B cell (primary cell): ENCODE data around the gene COPS8. TPM values are rescaled to one million over a fixed set of nuclear protein-coding genes. Genes with fewer than 3 reads are reported as not detected.

ENCODE experiments used
- ATAC-seq: fragments of 200-7000 bp; cut with Tn5 transposase; one replicate; pipeline ENCODE4 v1.10.0; 2021; ENCODE audit warnings: low read depth, mild to moderate bottlenecking, moderate number of reproducible peaks, moderate library complexity
- CTCF ChIA-PET: fragments of 350-600 bp; sonication (Branson Sonifier 250); formaldehyde crosslinking; loops from one replicate; lab custom pipeline; 2021; ENCODE audit warnings: antibody characterized with exemption, inconsistent platforms; lab: Charles Lee
- POLR2A ChIA-PET: fragments of 350-600 bp; sonication (Branson Sonifier 250); formaldehyde crosslinking; loops from one replicate; lab custom pipeline; 2021; ENCODE audit warnings: antibody characterized with exemption; lab: Charles Lee
- DNase-seq: peaks from one replicate; pipeline ENCODE4 v3.0.0; 2013
- H2AFZ ChIP-seq: 2 replicates; pipeline ENCODE4 v1.6.1; 2012; ENCODE audit warnings: mild to moderate bottlenecking, low read depth, low read length; ENCODE audit not compliant: insufficient read depth, poor library complexity, severe bottlenecking
- H3K27ac ChIP-seq, 2 donors: 1 replicate in 1 of 2; 2 replicates in 1 of 2; pipeline ENCODE4 v1.5.1; 2012 to 2013; ENCODE audit warnings: low read length in 2 of 2, mild to moderate bottlenecking in 2 of 2, moderate library complexity in 1 of 2
- H3K27me3 ChIP-seq, 4 experiments: fragments of 200-600 bp in 1 of 4; sonication (generic) in 1 of 4; replicated peaks in 1 of 4; 1 replicate in 2 of 4; 2 replicates in 2 of 4; pipeline versions ENCODE4 v1.6.1 to v1.7.0; 2013 to 2016; ENCODE audit warnings: low read length in 3 of 4, mild to moderate bottlenecking in 2 of 4, mixed read lengths in 1 of 4, moderate library complexity in 1 of 4; ENCODE audit not compliant: insufficient read depth in 4 of 4, control insufficient read depth in 3 of 4; ENCODE audit errors: control extremely low read depth in 1 of 4
- H3K36me3 ChIP-seq, 2 experiments: replicated peaks in 1 of 2; 1 replicate in 1 of 2; 2 replicates in 1 of 2; pipeline versions ENCODE4 v1.6.1 to v1.7.1; 2013; ENCODE audit warnings: low read length in 1 of 2; ENCODE audit not compliant: insufficient read depth in 2 of 2, control insufficient read depth in 1 of 2; ENCODE audit errors: control extremely low read depth in 1 of 2, extremely low read depth in 1 of 2
- H3K4me1 ChIP-seq, 2 donors: fragments of 200-600 bp in 1 of 2; sonication (generic) in 1 of 2; 1 replicate in 1 of 2; 2 replicates in 1 of 2; pipeline versions ENCODE4 v1.5.1 to v1.6.1; 2013 to 2017; ENCODE audit warnings: low read length in 2 of 2; ENCODE audit not compliant: control insufficient read depth in 2 of 2, insufficient read depth in 2 of 2
- H3K4me2 ChIP-seq: replicated peaks from 2 replicates; pipeline ENCODE3; 2012; ENCODE audit warnings: mild to moderate bottlenecking, low read depth, low read length; ENCODE audit not compliant: poor library complexity, severe bottlenecking
- H3K4me3 ChIP-seq, 5 experiments: fragments of 200-600 bp in 1 of 5; sonication (generic) in 1 of 5; 1 replicate in 3 of 5; 2 replicates in 2 of 5; pipeline versions ENCODE4 v1.5.1 to v1.7.0; 2011 to 2016; ENCODE audit warnings: low read length in 4 of 5, mild to moderate bottlenecking in 4 of 5, low read depth in 2 of 5, control low read depth in 1 of 5, moderate library complexity in 1 of 5; ENCODE audit not compliant: insufficient read depth in 1 of 5; ENCODE audit errors: control extremely low read depth in 1 of 5, extremely low read depth in 1 of 5
- H3K79me2 ChIP-seq: fragments of 200-600 bp; sonication (generic); one replicate; pipeline ENCODE4 v1.6.0; 2016; ENCODE audit warnings: low read length; ENCODE audit not compliant: control insufficient read depth, insufficient read depth
- H3K9ac ChIP-seq: fragments of 200-600 bp; sonication (generic); 2 replicates; pipeline ENCODE4 v1.6.1; 2017; ENCODE audit warnings: mild to moderate bottlenecking, low read length, moderate library complexity
- H3K9me3 ChIP-seq, 3 donors: one replicate each; pipeline versions ENCODE4 v1.6.1 to v1.7.1; 2013; ENCODE audit warnings: low read length in 2 of 3; ENCODE audit not compliant: control insufficient read depth in 2 of 3, insufficient read depth in 1 of 3; ENCODE audit errors: control extremely low read depth in 1 of 3
- H4K20me1 ChIP-seq: 2 replicates; pipeline ENCODE4 v1.6.0; 2012; ENCODE audit warnings: mild to moderate bottlenecking, low read length; ENCODE audit not compliant: insufficient read depth, control insufficient read depth, poor library complexity, severe bottlenecking
- H3K27ac Mint-ChIP-seq: one replicate; pipeline ENCODE4 v1.8.0; 2021; ENCODE audit warnings: mixed read lengths
- H3K27me3 Mint-ChIP-seq: one replicate; pipeline ENCODE4 v1.8.0; 2021; ENCODE audit warnings: mixed read lengths
- H3K4me1 Mint-ChIP-seq: one replicate; pipeline ENCODE4 v1.8.0; 2021; ENCODE audit warnings: mixed read lengths
- H3K4me3 Mint-ChIP-seq: one replicate; pipeline ENCODE4 v1.8.0; 2021; ENCODE audit warnings: mixed read lengths
- H3K9me3 Mint-ChIP-seq: one replicate; pipeline ENCODE4 v1.8.0; 2022; ENCODE audit warnings: mixed read lengths; ENCODE audit not compliant: insufficient read depth
- EZH2 ChIP-seq: IDR thresholded peaks from 2 replicates; pipeline ENCODE4 v1.6.1; 2012; ENCODE audit warnings: borderline replicate concordance, low read depth, mild to moderate bottlenecking, moderate library complexity, low read length; ENCODE audit not compliant: insufficient read depth, poor library complexity, severe bottlenecking
- WGBS: methylation state at CpG from one replicate; pipeline ENCODE4 v1.1.5; 2013; ENCODE audit warnings: missing lambda C conversion rate; ENCODE audit not compliant: insufficient coverage; 5-methylcytosine and 5-hydroxymethylcytosine counted together
- intact Hi-C: fragments of 100-400 bp; cut with micrococcal nuclease; formaldehyde crosslinking; loops from one replicate; pipeline ENCODE4 v1.10.0; 2022
- polyA plus RNA-seq: library from polyadenylated mRNA; depleted of rRNA; stranded (reverse); fragments of >200 nt; gene quantifications from 2 replicates; pipeline ENCODE4 v1.2.3, GENCODE V29; 2012
- total RNA-seq, 2 donors: library from RNA; stranded (reverse); fragments of 120-200 nt in 1 of 2; gene quantifications; 1 replicate in 1 of 2; 2 replicates in 1 of 2; pipeline versions ENCODE4 v1.2.3 to v1.2.4, GENCODE V29; 2013 to 2022
- TF ChIP-seq, protein P1 (sequence below): fragments of 200-600 bp; IDR thresholded peaks from one replicate; pipeline ENCODE4 v1.8.0; 2022; ENCODE audit warnings: antibody characterized with exemption, mild to moderate bottlenecking

COPS8 gene
- total and polyA plus RNA-seq, 2 donors (not counting 1 experiment from before 2014, with no cell fraction given): 21.7 to 34.2 TPM

GRCh38 chr2:237120916-237121315 is 35.2 kb downstream of the COPS8 start:
- no peaks in the 10 kb centered on the region for H3K9me3 ChIP-seq
- DNase-seq (no peak), ATAC-seq (no peak)
- no peaks in the 10 kb centered on the region for H4K20me1 ChIP-seq
- H3K79me2 ChIP-seq: no peaks in the 10 kb centered on the region
- ChIA-PET CTCF (interaction anchor here (1.3 kb wide), 1 partner anchor 14 kb away, joined by 3 read pairs; no protein-coding TSS in a partner anchor), POLR2A (no interaction called here)
- no peak overlapping the region for H2AFZ ChIP-seq
- Mint-ChIP-seq H3K9me3 (no peaks in the 10 kb centered on the region), H3K27me3 (no peaks in the 10 kb centered on the region), H3K4me3 (no peak overlapping the region), H3K4me1 (peaks cover 5% of the 10 kb centered on the region), H3K27ac (no peak overlapping the region)
- no peaks in the 10 kb centered on the region for H3K36me3 ChIP-seq
- peaks cover 0 to 5% of the 10 kb centered on the region in 2 donors for H3K4me1 ChIP-seq
- 100% methylated on average over 2 of the region's 4 CpGs for WGBS
- no peaks in the 10 kb centered on the region for H3K27me3 ChIP-seq
- H3K4me2 ChIP-seq: no peak overlapping the region
- intact Hi-C loops: no loop called here
- TF ChIP-seq, protein P1, sequence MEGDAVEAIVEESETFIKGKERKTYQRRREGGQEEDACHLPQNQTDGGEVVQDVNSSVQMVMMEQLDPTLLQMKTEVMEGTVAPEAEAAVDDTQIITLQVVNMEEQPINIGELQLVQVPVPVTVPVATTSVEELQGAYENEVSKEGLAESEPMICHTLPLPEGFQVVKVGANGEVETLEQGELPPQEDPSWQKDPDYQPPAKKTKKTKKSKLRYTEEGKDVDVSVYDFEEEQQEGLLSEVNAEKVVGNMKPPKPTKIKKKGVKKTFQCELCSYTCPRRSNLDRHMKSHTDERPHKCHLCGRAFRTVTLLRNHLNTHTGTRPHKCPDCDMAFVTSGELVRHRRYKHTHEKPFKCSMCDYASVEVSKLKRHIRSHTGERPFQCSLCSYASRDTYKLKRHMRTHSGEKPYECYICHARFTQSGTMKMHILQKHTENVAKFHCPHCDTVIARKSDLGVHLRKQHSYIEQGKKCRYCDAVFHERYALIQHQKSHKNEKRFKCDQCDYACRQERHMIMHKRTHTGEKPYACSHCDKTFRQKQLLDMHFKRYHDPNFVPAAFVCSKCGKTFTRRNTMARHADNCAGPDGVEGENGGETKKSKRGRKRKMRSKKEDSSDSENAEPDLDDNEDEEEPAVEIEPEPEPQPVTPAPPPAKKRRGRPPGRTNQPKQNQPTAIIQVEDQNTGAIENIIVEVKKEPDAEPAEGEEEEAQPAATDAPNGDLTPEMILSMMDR: no peak
- TF ChIP-seq EZH2: no peak
- H3K9ac ChIP-seq: no peak overlapping the region
- no peak overlapping the region for H3K4me3 ChIP-seq
- no peak overlapping the region for H3K27ac ChIP-seq

DNA sequence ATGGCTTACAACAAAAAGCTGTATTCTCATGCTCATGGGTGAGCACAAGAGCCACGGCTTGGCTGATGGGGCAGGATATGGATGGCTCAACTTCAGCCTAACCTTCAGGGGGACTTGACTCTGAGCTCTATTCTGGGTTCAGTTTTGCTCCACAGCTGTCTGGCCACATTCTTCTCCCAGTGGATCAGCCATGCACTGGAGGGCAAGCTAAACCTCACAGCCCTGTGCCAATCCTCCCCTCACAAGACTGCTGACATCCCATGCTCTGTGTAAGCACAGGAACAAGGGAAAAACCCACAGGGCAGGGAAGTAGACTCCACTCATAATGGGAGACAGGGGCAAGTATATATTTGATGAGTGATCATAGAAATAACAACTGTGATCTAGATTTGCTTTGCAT is 35.6 kb downstream of the COPS8 start:
- H4K20me1 ChIP-seq: no peaks in the 10 kb centered on the region
- no peaks in the 10 kb centered on the region for H3K27me3 Mint-ChIP-seq
- H3K4me3 ChIP-seq: no peak overlapping the region
- CTCF ChIA-PET: no interaction called here
- no peaks in the 10 kb centered on the region for H3K79me2 ChIP-seq
- no peaks in the 10 kb centered on the region for H3K36me3 ChIP-seq
- 78% methylated on average over 1 of the region's 1 CpG for WGBS
- POLR2A ChIA-PET: no interaction called here
- H3K4me1 ChIP-seq: peaks cover 0 to 5% of the 10 kb centered on the region in 2 donors
- H3K9me3 ChIP-seq: no peaks in the 10 kb centered on the region
- no peaks in the 10 kb centered on the region for H3K9me3 Mint-ChIP-seq
- peaks cover 5% of the 10 kb centered on the region for H3K4me1 Mint-ChIP-seq
- intact Hi-C loops: no loop called here
- no peak overlapping the region for H3K27ac ChIP-seq
- no peak overlapping the region for H3K4me3 Mint-ChIP-seq
- H2AFZ ChIP-seq: no peak overlapping the region
- no peak overlapping the region for H3K27ac Mint-ChIP-seq
- ATAC-seq (no peak), DNase-seq (no peak)
- no peak overlapping the region for H3K4me2 ChIP-seq
- H3K9ac ChIP-seq: no peak overlapping the region
- H3K27me3 ChIP-seq: no peaks in the 10 kb centered on the region
- TF ChIP-seq, protein P1: no peak
- no peak for TF ChIP-seq EZH2
